ENCODE data around the gene TBC1D9B. TPM values are rescaled to one million over a fixed set of nuclear protein-coding genes. Genes with fewer than 3 reads are reported as not detected.

Gene TBC1D9B
- total RNA-seq, 2 experiments from 2014 or later, result 70.5 to 72.7 TPM

DNA sequence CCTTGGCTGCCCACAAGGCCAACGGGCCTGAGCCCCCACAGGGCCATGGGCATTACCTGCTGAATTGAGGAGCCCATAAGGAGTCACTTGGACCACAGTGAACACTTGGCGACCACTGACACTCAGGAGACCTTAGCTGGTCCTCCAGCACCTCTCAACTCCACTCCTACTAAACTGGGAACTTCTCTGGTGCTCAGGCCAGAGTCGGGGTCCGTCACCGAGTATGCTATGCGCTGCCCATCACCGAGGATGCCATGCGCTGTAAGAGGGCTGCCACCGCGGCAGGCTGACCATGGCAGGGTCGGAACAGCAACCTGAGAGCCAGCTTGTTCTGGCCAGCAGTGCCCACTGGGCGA is 87.6 kb downstream of the TBC1D9B start:
- H3K9me3 Mint-ChIP-seq (ENCODE audit: insufficient read depth), result no peaks in the 10 kb centered on the region
- H3K36me3 Mint-ChIP-seq (ENCODE audit: low read depth), result peaks cover 36% of the 10 kb centered on the region
- CTCF ChIA-PET, result interaction anchor here (0.7 to 3.0 kb wide), 4 partner anchors 16 to 57 kb away, joined by 3 to 18 read pairs (median 8); partner anchors contain the start of gene LTC4S
- no peaks in the 10 kb centered on the region for H3K27me3 Mint-ChIP-seq (ENCODE audit: low read depth)
- POLR2A ChIA-PET, result interaction anchor here (0.9 to 3.6 kb wide), 12 partner anchors 9 to 197 kb away, joined by 3 to 29 read pairs (median 6); partner anchors contain the start of genes CANX, HNRNPH1 and MRNIP
- no peak for ATAC-seq
- DNase-seq, result no peak
- peaks cover 59% of the 10 kb centered on the region for H3K4me1 Mint-ChIP-seq (ENCODE audit: low read depth)
- H3K27ac Mint-ChIP-seq, result peak overlapping the region; percentile 86
- H3K4me3 Mint-ChIP-seq, result peak overlapping the region; percentile 67

DNA sequence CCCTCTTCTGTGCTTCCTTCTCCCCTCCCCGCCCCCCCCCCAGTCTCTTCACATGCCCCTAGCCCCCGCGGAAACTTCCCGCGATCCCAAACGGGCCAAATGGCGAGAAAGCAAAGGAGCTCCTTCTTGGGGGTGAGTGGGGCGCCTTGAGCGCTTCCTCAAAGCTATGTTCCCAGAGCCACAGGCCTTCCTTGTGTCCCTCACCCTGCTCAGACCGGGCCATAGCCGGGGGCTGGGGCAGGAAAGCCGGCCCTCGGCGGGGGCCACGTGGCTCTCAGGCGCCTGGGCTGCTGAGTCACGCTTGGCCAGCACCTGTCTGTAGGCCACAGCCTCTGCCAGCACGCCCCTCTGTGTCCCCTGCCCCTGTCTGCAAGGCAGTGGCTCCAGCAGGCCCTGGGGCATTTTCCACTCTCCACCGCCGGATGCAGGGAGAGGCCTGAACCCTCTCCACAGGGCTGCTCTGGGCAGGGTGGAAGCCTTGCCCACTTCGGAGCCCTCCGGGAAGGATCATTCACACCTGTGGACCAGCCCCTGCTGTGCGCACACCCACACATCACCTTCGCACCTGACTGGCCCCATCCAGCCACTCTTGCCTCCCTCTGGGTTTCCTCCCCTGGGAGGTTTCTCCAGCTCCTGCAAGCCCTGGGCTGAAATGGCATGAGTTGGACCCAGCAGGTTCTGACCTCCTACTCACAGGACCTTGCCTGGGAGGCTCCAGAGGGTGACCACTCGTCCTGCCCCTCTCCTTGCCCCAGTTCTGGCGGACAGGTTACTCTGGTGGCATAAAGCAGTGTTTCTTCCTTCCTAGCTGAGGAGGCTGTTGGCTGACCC is 88.2 kb downstream of the TBC1D9B start:
- CTCF ChIA-PET, result interaction anchor here (1.0 to 3.0 kb wide), 3 partner anchors 17 to 24 kb away, joined by 3 to 18 read pairs (median 13); partner anchors contain the start of gene LTC4S

DNA sequence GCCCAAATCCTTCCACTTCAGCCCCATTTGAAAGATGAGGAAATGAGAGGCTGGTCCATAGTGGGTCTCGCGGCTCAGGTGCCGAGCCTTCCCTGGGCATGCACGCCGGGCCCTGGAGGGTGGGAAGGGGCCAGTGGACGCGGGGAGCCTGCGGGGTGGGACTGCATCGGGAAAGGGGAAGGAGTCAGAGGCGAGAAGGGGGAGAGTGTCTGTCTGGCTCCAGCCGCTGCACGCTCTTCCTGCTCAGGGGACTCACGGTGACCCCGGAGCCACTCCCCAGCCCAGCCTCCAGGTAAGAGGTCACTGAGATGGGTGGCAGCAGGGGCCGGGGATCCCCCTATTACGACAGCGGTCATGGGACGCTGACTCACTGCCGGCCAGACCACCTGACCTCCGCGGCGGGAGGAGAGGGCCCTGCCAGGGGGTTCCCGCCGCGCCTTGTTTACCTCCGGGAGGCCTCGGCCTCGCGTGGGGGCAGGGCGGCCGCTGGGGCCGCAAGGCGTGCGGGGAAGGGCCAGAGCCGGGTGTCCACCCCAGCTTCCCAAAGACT is 88.9 kb downstream of the TBC1D9B start:
- Mint-ChIP-seq H3K27me3 (ENCODE audit: low read depth) (no peaks in the 10 kb centered on the region), H3K4me3 (peak overlapping the region; percentile 74), H3K9me3 (ENCODE audit: insufficient read depth) (no peaks in the 10 kb centered on the region), H3K36me3 (ENCODE audit: low read depth) (peaks cover 27% of the 10 kb centered on the region), H3K4me1 (ENCODE audit: low read depth) (peaks cover 51% of the 10 kb centered on the region), H3K27ac (peak overlapping the region; percentile 86)
- POLR2A ChIA-PET, result interaction anchor here (0.7 to 3.6 kb wide), 6 partner anchors 13 to 196 kb away, joined by 3 to 29 read pairs (median 9); partner anchors contain the start of genes CANX and HNRNPH1
- DNase-seq (peak; percentile 89), ATAC-seq (peak; percentile 43)
- CTCF ChIA-PET, result interaction anchor here (2.2 to 3.0 kb wide), 2 partner anchors 17 to 24 kb away, joined by 13 to 18 read pairs; partner anchors contain the start of gene LTC4S

More for the DNA sequence above, 88.2 kb downstream of the TBC1D9B start:
- peaks cover 30% of the 10 kb centered on the region for H3K36me3 Mint-ChIP-seq (ENCODE audit: low read depth)
- peaks cover 54% of the 10 kb centered on the region for H3K4me1 Mint-ChIP-seq (ENCODE audit: low read depth)
- H3K4me3 Mint-ChIP-seq, result peak overlapping the region; percentile 67
- peak; percentile 1 for ATAC-seq
- POLR2A ChIA-PET, result interaction anchor here (0.9 to 3.6 kb wide), 12 partner anchors 8 to 196 kb away, joined by 3 to 29 read pairs (median 6); partner anchors contain the start of genes CANX, HNRNPH1 and MRNIP
- H3K9me3 Mint-ChIP-seq (ENCODE audit: insufficient read depth), result no peaks in the 10 kb centered on the region
- peak; percentile 48 for DNase-seq
- H3K27ac Mint-ChIP-seq, result peak overlapping the region; percentile 86
- H3K27me3 Mint-ChIP-seq (ENCODE audit: low read depth), result no peaks in the 10 kb centered on the region

DNA sequence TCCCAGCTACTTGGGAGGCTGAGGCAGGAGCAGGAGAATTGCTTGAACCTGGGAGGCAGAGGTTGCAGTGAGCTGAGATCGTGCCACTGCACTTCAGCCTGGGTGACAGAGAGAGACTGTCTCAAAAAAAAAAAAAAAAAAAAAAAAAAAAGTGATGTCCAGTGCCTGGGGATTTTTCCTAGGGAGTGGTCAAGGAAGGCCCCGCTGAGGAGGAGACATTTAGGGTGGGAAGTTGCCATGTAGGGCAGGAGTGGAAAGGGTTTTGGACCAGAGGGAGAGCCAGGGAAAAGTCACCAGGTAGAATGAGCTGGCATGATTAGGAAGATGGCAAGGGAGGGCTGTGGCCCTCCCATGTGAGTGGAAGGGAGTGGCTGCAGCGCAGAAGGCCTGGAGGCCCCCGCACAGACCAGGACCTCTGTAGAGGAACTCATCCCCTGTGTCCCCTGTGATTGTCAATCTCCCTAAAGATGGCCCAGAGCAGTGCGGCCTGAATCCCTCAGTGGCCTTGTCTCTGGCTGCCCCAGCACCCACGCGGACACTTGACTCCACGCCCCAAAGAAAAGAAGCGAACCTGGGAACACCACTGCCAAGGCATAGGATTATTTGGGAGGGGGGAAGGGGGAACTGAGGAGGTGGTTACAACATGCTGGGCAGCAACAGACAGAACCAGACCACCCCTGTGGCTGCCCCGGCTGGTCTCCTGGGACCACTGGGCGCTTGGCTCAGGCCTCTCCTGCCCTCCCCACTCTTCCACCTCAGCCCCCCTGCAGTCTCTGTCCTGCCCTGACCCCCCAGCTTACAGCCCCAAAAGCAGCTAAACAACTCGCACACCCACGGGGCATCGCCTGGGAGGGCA is 89.6 kb downstream of the TBC1D9B start:
- Mint-ChIP-seq H3K27ac (peak overlapping the region; percentile 86), H3K4me3 (peak overlapping the region; percentile 74), H3K27me3 (ENCODE audit: low read depth) (no peaks in the 10 kb centered on the region), H3K36me3 (ENCODE audit: low read depth) (peaks cover 22% of the 10 kb centered on the region), H3K4me1 (ENCODE audit: low read depth) (peaks cover 47% of the 10 kb centered on the region), H3K9me3 (ENCODE audit: insufficient read depth) (no peaks in the 10 kb centered on the region)
- ATAC-seq (no peak), DNase-seq (no peak)
- POLR2A ChIA-PET, result interaction anchor here (0.7 kb wide), 1 partner anchor 12 kb away, joined by 4 read pairs; no protein-coding TSS in a partner anchor
- CTCF ChIA-PET, result interaction anchor here (0.8 to 3.0 kb wide), 2 partner anchors 9 to 23 kb away, joined by 3 to 13 read pairs; partner anchors contain the start of gene LTC4S

DNA sequence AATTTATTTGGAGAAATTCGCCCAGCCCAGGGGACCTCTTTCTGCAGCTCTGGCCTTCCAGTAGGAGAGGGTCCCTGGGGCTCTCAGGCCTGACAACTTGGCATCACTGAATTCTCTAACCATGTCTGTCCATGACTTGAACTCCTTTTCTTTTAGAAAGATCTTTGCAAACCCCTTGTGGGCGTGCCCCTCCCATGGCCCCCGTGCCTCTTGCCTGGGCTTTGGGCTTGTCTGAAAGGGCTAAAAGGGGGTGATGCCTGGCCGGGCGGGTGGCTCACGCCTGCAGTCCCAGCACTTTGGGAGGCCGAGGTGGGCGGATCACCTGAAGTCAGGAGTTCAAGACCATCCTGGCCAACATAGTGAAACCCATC is 90.2 kb downstream of the TBC1D9B start:
- H3K9me3 Mint-ChIP-seq (ENCODE audit: insufficient read depth), result no peaks in the 10 kb centered on the region
- peaks cover 22% of the 10 kb centered on the region for H3K36me3 Mint-ChIP-seq (ENCODE audit: low read depth)
- H3K4me3 Mint-ChIP-seq, result peak overlapping the region; percentile 15
- no peak for DNase-seq
- ChIA-PET POLR2A (interaction anchor here (0.6 kb wide), 1 partner anchor 85 kb away, joined by 3 read pairs; the partner anchor contains the start of gene MAML1), CTCF (interaction anchor here (0.8 kb wide), 1 partner anchor 9 kb away, joined by 3 read pairs; no protein-coding TSS in a partner anchor)
- no peak overlapping the region for H3K27ac Mint-ChIP-seq
- no peaks in the 10 kb centered on the region for H3K27me3 Mint-ChIP-seq (ENCODE audit: low read depth)
- H3K4me1 Mint-ChIP-seq (ENCODE audit: low read depth), result peaks cover 41% of the 10 kb centered on the region
- ATAC-seq, result no peak

DNA sequence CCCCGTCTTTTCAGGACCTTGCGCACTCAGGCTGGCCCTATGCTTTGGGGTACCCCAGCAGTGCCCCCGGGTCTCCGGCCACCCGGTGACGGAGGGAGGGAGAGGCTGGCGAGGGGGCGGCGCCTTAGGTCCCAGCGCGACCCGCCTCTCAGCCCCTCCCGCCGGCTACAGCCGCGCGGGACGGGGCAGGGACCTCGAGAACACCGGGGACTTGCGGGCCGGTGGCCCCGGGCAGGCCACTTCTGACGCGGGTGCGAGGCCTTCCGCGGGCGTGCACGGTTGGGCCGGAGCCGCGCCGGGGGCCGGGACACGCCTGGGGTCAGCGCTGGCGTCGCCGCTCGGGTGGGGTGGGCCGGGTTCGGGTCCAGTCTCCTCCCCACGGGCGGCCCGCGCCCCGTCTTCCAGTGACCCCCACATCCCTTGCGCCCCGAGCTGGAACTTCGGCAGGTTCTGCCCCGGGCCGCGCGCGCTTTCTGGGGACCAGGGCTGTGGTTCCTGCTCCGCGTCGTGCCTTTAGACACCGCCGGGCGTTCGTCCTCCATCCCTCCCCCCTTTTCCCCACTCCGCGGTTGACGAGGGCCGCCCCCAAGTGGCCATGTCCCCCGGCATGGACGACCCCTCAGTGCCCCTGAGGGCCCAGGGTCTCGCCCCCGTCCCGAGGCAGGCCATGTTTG is 90.8 kb downstream of the TBC1D9B start:
- ChIA-PET POLR2A (interaction anchor here (0.6 kb wide), 2 partner anchors 8 to 84 kb away, joined by 3 read pairs; partner anchors contain the start of gene MAML1), CTCF (no interaction called here)
- Mint-ChIP-seq H3K4me1 (ENCODE audit: low read depth) (peaks cover 36% of the 10 kb centered on the region), H3K27me3 (ENCODE audit: low read depth) (no peaks in the 10 kb centered on the region), H3K36me3 (ENCODE audit: low read depth) (peaks cover 18% of the 10 kb centered on the region), H3K27ac (no peak overlapping the region), H3K4me3 (no peak overlapping the region), H3K9me3 (ENCODE audit: insufficient read depth) (no peaks in the 10 kb centered on the region)
- ATAC-seq (no peak), DNase-seq (no peak)

DNA sequence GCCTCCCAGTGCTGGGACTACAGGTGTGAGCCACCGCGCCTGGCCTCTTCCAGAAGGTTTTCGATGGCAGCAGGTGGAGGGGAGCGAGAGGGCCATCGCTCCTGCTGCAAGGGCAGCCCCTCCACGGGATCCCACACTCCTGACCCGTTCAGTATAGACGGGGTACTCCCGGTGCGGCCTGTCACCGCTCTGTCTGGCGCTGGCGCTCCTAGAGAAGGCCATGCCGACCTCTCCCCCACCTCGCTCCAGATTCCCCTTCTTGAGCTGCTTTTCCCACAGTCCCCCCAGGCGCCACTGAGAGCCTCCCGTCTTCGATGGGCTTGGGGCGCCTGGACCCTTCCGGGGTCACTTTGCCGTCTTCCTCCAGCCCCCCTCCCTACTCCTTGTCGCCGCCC is 91.3 kb downstream of the TBC1D9B start:
- no peaks in the 10 kb centered on the region for H3K9me3 Mint-ChIP-seq (ENCODE audit: insufficient read depth)
- ChIA-PET CTCF (no interaction called here), POLR2A (interaction anchor here (0.6 kb wide), 1 partner anchor 7 kb away, joined by 3 read pairs; no protein-coding TSS in a partner anchor)
- H3K4me3 Mint-ChIP-seq, result no peak overlapping the region
- H3K27me3 Mint-ChIP-seq (ENCODE audit: low read depth), result no peaks in the 10 kb centered on the region
- DNase-seq, result no peak
- ATAC-seq, result no peak
- no peak overlapping the region for H3K27ac Mint-ChIP-seq
- H3K36me3 Mint-ChIP-seq (ENCODE audit: low read depth), result peaks cover 20% of the 10 kb centered on the region
- H3K4me1 Mint-ChIP-seq (ENCODE audit: low read depth), result peaks cover 33% of the 10 kb centered on the region

DNA sequence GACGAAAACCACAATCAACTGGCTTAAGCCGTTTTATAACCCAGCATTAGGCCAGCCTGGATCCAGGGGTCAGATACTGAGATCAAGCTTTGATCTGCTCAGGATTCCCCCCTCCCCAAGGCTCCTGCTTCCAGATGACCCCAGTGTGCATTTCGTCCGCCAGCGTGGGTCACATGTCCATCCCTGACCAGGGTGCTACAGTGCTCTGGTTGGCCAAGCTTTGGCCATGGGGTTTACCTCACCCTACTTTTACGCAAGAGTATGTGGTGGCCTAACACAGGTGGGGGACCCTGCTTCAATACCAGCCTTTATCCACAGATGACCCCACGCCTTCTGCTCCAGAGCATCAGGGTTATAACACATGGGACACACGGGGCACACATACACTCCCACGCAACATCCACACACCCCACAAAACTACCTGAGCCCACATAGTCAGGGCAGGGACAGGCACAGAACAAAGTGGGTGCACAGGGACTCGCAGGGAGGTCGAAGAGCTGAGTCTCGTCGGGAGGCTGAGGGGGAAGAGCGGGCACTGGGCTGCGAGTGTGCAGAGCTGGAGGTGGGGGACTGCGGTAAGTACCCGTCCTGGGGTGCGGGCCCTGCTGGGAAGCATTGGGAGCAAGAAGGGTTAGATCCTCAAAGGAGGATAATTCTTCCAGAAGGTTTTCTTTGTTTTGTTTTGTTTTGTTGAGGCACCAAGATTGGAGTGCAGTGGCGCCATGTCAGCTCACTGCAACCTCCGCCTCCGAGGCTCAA is 92.0 kb downstream of the TBC1D9B start:
- no peak for DNase-seq
- POLR2A ChIA-PET, result no interaction called here
- no peak for ATAC-seq
- Mint-ChIP-seq H3K4me1 (ENCODE audit: low read depth) (peaks cover 33% of the 10 kb centered on the region), H3K9me3 (ENCODE audit: insufficient read depth) (no peaks in the 10 kb centered on the region), H3K27me3 (ENCODE audit: low read depth) (no peaks in the 10 kb centered on the region), H3K4me3 (no peak overlapping the region), H3K27ac (no peak overlapping the region), H3K36me3 (ENCODE audit: low read depth) (peaks cover 23% of the 10 kb centered on the region)
- CTCF ChIA-PET, result interaction anchor here (0.6 to 0.7 kb wide), 2 partner anchors 9 to 20 kb away, joined by 3 read pairs; no protein-coding TSS in a partner anchor

DNA sequence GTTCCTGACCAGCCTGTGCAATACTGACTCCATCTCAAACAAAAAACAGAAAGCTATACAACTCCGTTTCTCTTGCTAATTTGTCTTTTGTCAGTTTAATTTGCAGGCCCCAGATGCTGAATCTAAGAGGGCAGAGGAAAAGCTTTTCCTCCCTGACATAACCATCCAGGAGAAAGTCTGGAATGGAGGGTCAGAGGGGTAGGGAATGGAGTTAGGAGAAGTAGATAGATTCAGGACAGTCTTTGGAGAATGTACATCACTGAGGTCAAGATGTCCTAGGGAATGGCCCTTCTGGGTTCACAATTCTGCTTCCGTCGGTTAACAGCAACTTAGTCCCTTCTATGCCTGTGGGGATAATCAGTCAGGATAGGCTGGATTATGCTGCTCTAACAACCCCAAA is 93.6 kb downstream of the TBC1D9B start:
- H3K9me3 Mint-ChIP-seq (ENCODE audit: insufficient read depth), result no peaks in the 10 kb centered on the region
- CTCF ChIA-PET, result interaction anchor here (2.2 kb wide), 1 partner anchor 12 kb away, joined by 11 read pairs; no protein-coding TSS in a partner anchor
- no peaks in the 10 kb centered on the region for H3K27me3 Mint-ChIP-seq (ENCODE audit: low read depth)
- H3K27ac Mint-ChIP-seq, result no peak overlapping the region
- no peak overlapping the region for H3K4me3 Mint-ChIP-seq
- POLR2A ChIA-PET, result no interaction called here
- ATAC-seq (no peak), DNase-seq (no peak)
- peaks cover 28% of the 10 kb centered on the region for H3K36me3 Mint-ChIP-seq (ENCODE audit: low read depth)
- peaks cover 19% of the 10 kb centered on the region for H3K4me1 Mint-ChIP-seq (ENCODE audit: low read depth)

DNA sequence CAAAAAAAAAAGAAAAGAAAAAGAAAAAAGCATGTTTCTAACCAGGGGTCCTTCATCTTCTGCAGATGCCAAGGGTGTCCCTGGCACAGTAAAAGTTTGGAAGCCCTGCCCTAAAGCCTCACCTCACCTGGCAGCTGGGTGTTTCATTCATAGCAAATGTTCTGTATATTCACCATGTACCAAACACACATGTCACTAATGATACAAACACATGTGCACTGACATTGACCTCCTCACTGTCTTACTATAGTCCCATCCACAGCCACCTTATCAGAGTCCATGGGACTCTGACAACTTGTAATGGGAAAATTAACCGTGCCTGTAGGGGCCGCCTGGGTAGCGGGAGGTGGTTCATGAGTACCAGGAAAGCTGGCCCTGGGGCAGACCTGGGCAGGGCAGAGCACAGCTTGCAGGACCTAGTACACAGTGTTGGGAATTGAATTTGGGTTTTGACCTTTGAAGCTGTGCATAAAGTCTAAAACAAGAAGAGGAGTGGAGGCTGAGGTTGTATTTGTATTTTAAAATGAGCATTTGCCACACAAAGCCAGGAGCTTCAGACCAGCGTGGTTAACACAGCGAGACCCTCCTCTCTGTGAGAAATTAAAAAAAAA is 94.6 kb downstream of the TBC1D9B start:
- Mint-ChIP-seq H3K27ac (no peak overlapping the region), H3K9me3 (ENCODE audit: insufficient read depth) (no peaks in the 10 kb centered on the region), H3K4me1 (ENCODE audit: low read depth) (peaks cover 11% of the 10 kb centered on the region), H3K36me3 (ENCODE audit: low read depth) (peaks cover 26% of the 10 kb centered on the region), H3K27me3 (ENCODE audit: low read depth) (no peaks in the 10 kb centered on the region), H3K4me3 (no peak overlapping the region)
- ChIA-PET POLR2A (no interaction called here), CTCF (interaction anchor here (2.2 kb wide), 1 partner anchor 11 kb away, joined by 11 read pairs; no protein-coding TSS in a partner anchor)
- ATAC-seq, result no peak
- DNase-seq, result no peak

All from activated CD8-positive, alpha-beta T cell treated with anti-CD3 and anti-CD28 coated beads, Interleukin-2, amount 10 ng/mL, durations not matched to agents 7 days and 5 days (primary cell).